Liver (tissue), 9 donors: ENCODE results near the gene DTL. TPM values are rescaled to one million over a fixed set of nuclear protein-coding genes. Genes with fewer than 3 reads are reported as not detected.

Source experiments
- DNase-seq: peaks from one replicate; pipeline ENCODE4 v3.0.0-alpha.2; 2017; ENCODE audit warnings: low spot score
- H3K27ac ChIP-seq, 2 donors: one replicate each; pipeline ENCODE4 v1.7.0; 2013; ENCODE audit warnings: inconsistent platforms in 2 of 2, low read length in 2 of 2, control low read depth in 1 of 2, low read depth in 1 of 2, mild to moderate bottlenecking in 1 of 2
- H3K27me3 ChIP-seq, 4 donors: one replicate each; pipeline versions ENCODE4 v1.6.1 to v1.7.0; 2013; ENCODE audit warnings: low read length in 3 of 4, inconsistent platforms in 1 of 4, mild to moderate bottlenecking in 1 of 4, moderate library complexity in 1 of 4; ENCODE audit not compliant: control insufficient read depth in 4 of 4, insufficient read depth in 4 of 4
- H3K36me3 ChIP-seq, 4 donors: one replicate each; pipeline versions ENCODE4 v1.6.1 to v1.7.0; 2013; ENCODE audit warnings: low read length in 3 of 4, mild to moderate bottlenecking in 3 of 4, low read depth in 1 of 4, moderate library complexity in 1 of 4; ENCODE audit not compliant: control insufficient read depth in 4 of 4, insufficient read depth in 3 of 4
- H3K4me1 ChIP-seq, 4 donors: one replicate each; pipeline versions ENCODE4 v1.6.1 to v1.7.0; 2013; ENCODE audit warnings: low read length in 3 of 4, mild to moderate bottlenecking in 3 of 4, moderate library complexity in 1 of 4; ENCODE audit not compliant: control insufficient read depth in 4 of 4, insufficient read depth in 4 of 4
- H3K4me3 ChIP-seq, 3 donors: one replicate each; pipeline versions ENCODE4 v1.6.1 to v1.7.0; 2013; ENCODE audit warnings: low read length in 3 of 3, control low read depth in 1 of 3, low read depth in 1 of 3, mild to moderate bottlenecking in 1 of 3
- H3K9ac ChIP-seq, 2 donors: one replicate each; pipeline ENCODE4 v1.7.0; 2013; ENCODE audit warnings: low read length in 2 of 2, mild to moderate bottlenecking in 2 of 2, moderate library complexity in 2 of 2, control low read depth in 1 of 2, low read depth in 1 of 2
- H3K9me3 ChIP-seq, 4 donors: one replicate each; pipeline versions ENCODE4 v1.6.1 to v1.7.0; 2013; ENCODE audit warnings: low read length in 3 of 4; ENCODE audit not compliant: control insufficient read depth in 4 of 4
- EGR1 ChIP-seq, 2 donors: IDR thresholded peaks; 2 replicates each; pipeline ENCODE4 v1.6.1; 2016 to 2018; ENCODE audit warnings: antibody characterized with exemption in 2 of 2, low read depth in 2 of 2
- FOXA1 ChIP-seq: IDR thresholded peaks from 2 replicates; pipeline ENCODE4 v1.6.1; 2016; ENCODE audit warnings: antibody characterized with exemption
- FOXA2 ChIP-seq: IDR thresholded peaks from 2 replicates; pipeline ENCODE4 v1.6.1; 2016; ENCODE audit warnings: antibody characterized with exemption
- JUND ChIP-seq, 2 donors: IDR thresholded peaks; 2 replicates each; pipeline ENCODE4 v1.6.1; 2016; ENCODE audit warnings: antibody characterized with exemption in 2 of 2
- MAX ChIP-seq: IDR thresholded peaks from 2 replicates; pipeline ENCODE4 v1.6.1; 2016; ENCODE audit warnings: antibody characterized with exemption
- RAD21 ChIP-seq, 2 donors: IDR thresholded peaks; 2 replicates each; pipeline ENCODE4 v1.6.1; 2016; ENCODE audit warnings: antibody characterized with exemption in 2 of 2, mild to moderate bottlenecking in 2 of 2
- REST ChIP-seq: IDR thresholded peaks from 2 replicates; pipeline ENCODE4 v1.6.1; 2016; ENCODE audit warnings: antibody characterized with exemption, mild to moderate bottlenecking
- RXRA ChIP-seq, 2 donors: IDR thresholded peaks; 2 replicates each; pipeline ENCODE4 v1.6.1; 2017 to 2018; ENCODE audit warnings: antibody characterized with exemption in 2 of 2, mild to moderate bottlenecking in 1 of 2
- TAF1 ChIP-seq: conservative IDR thresholded peaks from 2 replicates; pipeline ENCODE4 v1.6.1; 2016; ENCODE audit warnings: antibody characterized with exemption, mild to moderate bottlenecking
- YY1 ChIP-seq: IDR thresholded peaks from 2 replicates; pipeline ENCODE4 v1.6.1; 2016; ENCODE audit warnings: antibody characterized with exemption, mild to moderate bottlenecking
- WGBS: extraction: QIAGEN DNeasy Blood & Tissue Kit; methylation state at CpG from one replicate; pipeline ENCODE4 v1.1.7; 2013; 5-methylcytosine and 5-hydroxymethylcytosine counted together
- polyA plus RNA-seq, 2 donors: library from polyadenylated mRNA; stranded (reverse) in 1 of 2; unstranded in 1 of 2; fragments of 200-250 nt in 1 of 2; fragments of >200 nt in 1 of 2; fragmentation: Nextera tagmentation in 1 of 2; extraction: Ambion mirVana in 1 of 2; gene quantifications; one replicate each; pipeline versions ENCODE4 v1.2.1 to v1.2.3, GENCODE V29; 2013 to 2015
- total RNA-seq, 2 donors: library from RNA; depleted of rRNA; stranded (reverse); fragments of >200 nt; gene quantifications; one replicate each; pipeline ENCODE4 v1.2.3, GENCODE V29; 2014
- TF ChIP-seq, protein P1 (sequence below): fragments of 150-350 bp; IDR thresholded peaks from 2 replicates; pipeline ENCODE4 v1.5.1; 2017; ENCODE audit warnings: improper control_type of control experiment, low read depth, low read length; ENCODE audit not compliant: missing input control
- TF ChIP-seq, protein P2 (sequence below): IDR thresholded peaks from 2 replicates; pipeline ENCODE4 v1.6.1; 2016; ENCODE audit warnings: antibody characterized with exemption
- donor health status: healthy.
- donor health status: healthy.
- donor health status: healthy.
- donor health status: healthy.
- donor health status: healthy.

The DTL gene
- total and polyA plus RNA-seq, 4 donors: 0.17 to 17.9 (median 0.73) TPM

GRCh38 chr1:212108187-212108586, 72.6 kb downstream of the DTL start:
- H3K27me3 ChIP-seq: no peaks in the 10 kb centered on the region
- TF ChIP-seq YY1: no peak
- TF ChIP-seq TAF1: no peak
- H3K4me1 ChIP-seq: no peaks in the 10 kb centered on the region
- H3K36me3 ChIP-seq: no peaks in the 10 kb centered on the region
- DNase-seq: no peak
- no peak overlapping the region for H3K9ac ChIP-seq
- H3K27ac ChIP-seq: no peak overlapping the region
- no peaks in the 10 kb centered on the region for H3K9me3 ChIP-seq
- no peak overlapping the region for H3K4me3 ChIP-seq
- WGBS: 85% methylated on average over 1 of the region's 1 CpG

GRCh38 chr1:212108981-212109380, 73.4 kb downstream of the DTL start:
- WGBS: 87% methylated on average over 2 of the region's 2 CpGs
- no peak for DNase-seq
- Histone ChIP-seq H3K27me3 (no peaks in the 10 kb centered on the region), H3K36me3 (no peaks in the 10 kb centered on the region), H3K4me3 (no peak overlapping the region), H3K27ac (no peak overlapping the region), H3K9ac (no peak overlapping the region), H3K4me1 (no peaks in the 10 kb centered on the region), H3K9me3 (no peaks in the 10 kb centered on the region)
- no peak for TF ChIP-seq FOXA1
- no peak for TF ChIP-seq JUND (IDR thresholded peaks at IDR 0.05)
- no peak for TF ChIP-seq FOXA2

DNA sequence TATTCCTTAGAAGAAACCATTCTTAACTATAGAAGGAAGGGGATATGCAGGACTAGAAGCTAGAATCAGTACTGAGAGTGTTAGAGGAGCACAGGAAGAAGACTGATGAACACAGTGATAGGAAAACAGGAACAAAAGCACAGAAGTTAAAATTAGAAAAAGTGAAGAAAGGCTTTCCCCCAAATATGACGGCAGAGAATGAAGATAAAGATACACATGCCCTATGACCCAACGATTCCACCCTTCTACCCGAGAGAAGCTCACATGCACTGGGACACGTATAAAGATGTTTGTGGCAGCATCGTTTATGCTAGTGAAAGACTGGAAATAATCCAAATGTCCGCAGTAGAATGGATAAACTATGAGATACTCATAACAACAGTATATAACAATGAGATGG, 74.2 kb downstream of the DTL start:
- Histone ChIP-seq H3K36me3 (no peaks in the 10 kb centered on the region), H3K27ac (no peak overlapping the region), H3K9ac (no peak overlapping the region), H3K4me3 (no peak overlapping the region), H3K4me1 (no peaks in the 10 kb centered on the region), H3K27me3 (no peaks in the 10 kb centered on the region), H3K9me3 (no peaks in the 10 kb centered on the region)
- no peak for DNase-seq
- no peak for TF ChIP-seq MAX
- 75% methylated on average over 6 of the region's 6 CpGs for WGBS

DNA sequence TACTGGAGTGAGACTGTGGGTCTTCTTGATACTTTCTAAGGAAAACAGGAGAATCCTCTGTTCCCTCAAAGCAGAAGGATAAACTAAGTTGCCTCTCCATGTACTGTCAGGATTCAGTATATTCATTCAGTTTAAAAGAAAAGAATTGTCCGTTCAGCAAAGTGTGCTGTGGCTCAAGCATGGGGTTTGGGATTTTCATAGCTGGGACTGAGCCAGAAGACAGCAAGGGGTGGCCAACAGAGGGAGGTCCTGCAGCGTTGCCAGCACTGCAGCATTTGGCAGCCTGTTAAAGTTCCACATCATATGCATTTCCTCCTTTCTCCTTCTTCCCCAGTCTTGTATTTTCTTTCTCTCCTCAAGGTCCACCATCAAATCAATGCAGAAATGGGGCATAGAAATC, 75.1 kb downstream of the DTL start:
- Histone ChIP-seq H3K9ac (no peak overlapping the region), H3K4me3 (no peak overlapping the region), H3K27ac (no peak overlapping the region), H3K4me1 (no peaks in the 10 kb centered on the region), H3K9me3 (no peaks in the 10 kb centered on the region), H3K36me3 (no peaks in the 10 kb centered on the region), H3K27me3 (no peaks in the 10 kb centered on the region)
- WGBS: 59% methylated on average over 2 of the region's 2 CpGs
- peak in 1 of 2 donors; percentile 38 for TF ChIP-seq RAD21 (IDR thresholded peaks at IDR 0.05)
- no peak for TF ChIP-seq FOXA2
- DNase-seq: no peak

DNA sequence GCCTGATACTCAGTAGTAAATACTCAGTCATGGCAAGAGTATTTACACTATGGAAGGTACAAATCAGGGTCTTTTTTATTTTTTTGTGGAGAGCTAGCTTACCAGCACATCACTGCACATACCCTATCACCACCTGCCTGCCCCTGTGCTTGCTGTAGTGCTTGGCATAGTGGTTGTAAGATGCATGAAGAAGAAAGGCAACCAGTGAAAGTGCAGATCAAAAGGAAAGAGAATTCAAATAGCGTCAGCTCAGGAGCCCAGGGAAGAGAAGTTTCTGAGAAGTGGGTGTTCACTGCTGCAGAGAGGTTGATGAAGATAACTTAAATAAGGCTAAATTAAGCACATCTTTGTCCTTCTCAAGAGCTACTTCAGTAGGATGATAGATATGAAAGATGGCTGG, 76.0 kb downstream of the DTL start:
- DNase-seq: no peak
- Histone ChIP-seq H3K27ac (no peak overlapping the region), H3K36me3 (no peaks in the 10 kb centered on the region), H3K4me1 (no peaks in the 10 kb centered on the region), H3K4me3 (no peak overlapping the region), H3K9me3 (no peaks in the 10 kb centered on the region), H3K27me3 (no peaks in the 10 kb centered on the region), H3K9ac (no peak overlapping the region)
- WGBS: 97% methylated on average over 1 of the region's 1 CpG
- no peak for TF ChIP-seq RAD21 (IDR thresholded peaks at IDR 0.05)
- TF ChIP-seq RXRA (IDR thresholded peaks at IDR 0.05): no peak
- TF ChIP-seq, protein P1, sequence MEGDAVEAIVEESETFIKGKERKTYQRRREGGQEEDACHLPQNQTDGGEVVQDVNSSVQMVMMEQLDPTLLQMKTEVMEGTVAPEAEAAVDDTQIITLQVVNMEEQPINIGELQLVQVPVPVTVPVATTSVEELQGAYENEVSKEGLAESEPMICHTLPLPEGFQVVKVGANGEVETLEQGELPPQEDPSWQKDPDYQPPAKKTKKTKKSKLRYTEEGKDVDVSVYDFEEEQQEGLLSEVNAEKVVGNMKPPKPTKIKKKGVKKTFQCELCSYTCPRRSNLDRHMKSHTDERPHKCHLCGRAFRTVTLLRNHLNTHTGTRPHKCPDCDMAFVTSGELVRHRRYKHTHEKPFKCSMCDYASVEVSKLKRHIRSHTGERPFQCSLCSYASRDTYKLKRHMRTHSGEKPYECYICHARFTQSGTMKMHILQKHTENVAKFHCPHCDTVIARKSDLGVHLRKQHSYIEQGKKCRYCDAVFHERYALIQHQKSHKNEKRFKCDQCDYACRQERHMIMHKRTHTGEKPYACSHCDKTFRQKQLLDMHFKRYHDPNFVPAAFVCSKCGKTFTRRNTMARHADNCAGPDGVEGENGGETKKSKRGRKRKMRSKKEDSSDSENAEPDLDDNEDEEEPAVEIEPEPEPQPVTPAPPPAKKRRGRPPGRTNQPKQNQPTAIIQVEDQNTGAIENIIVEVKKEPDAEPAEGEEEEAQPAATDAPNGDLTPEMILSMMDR: no peak
- TF ChIP-seq MAX: no peak
- no peak for TF ChIP-seq EGR1 (IDR thresholded peaks at IDR 0.05; ENCODE audit: low read depth in 2 of 2)
- no peak for TF ChIP-seq TAF1
- TF ChIP-seq, protein P2, sequence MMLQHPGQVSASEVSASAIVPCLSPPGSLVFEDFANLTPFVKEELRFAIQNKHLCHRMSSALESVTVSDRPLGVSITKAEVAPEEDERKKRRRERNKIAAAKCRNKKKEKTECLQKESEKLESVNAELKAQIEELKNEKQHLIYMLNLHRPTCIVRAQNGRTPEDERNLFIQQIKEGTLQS: no peak
- TF ChIP-seq JUND (IDR thresholded peaks at IDR 0.05): no peak
- TF ChIP-seq YY1: no peak
- no peak for TF ChIP-seq REST
- TF ChIP-seq FOXA2: no peak
